ENCODE measurements around the gene WDFY2. TPM values are rescaled to one million over a fixed set of nuclear protein-coding genes. Genes with fewer than 3 reads are reported as not detected.
"Not testable (repeated sequence)": the region's sequence is repeated elsewhere in the genome, so short reads cannot be mapped to it uniquely, and the experiment has no call there.

Gene WDFY2
- total RNA-seq, 1 donor from 2014 or later: 20.7 TPM

- no peaks in the 10 kb centered on the region for H3K36me3 Mint-ChIP-seq (ENCODE audit: unreplicated experiment)
- H3K4me3 Mint-ChIP-seq (ENCODE audit: unreplicated experiment): no peak overlapping the region
- H3K27me3 Mint-ChIP-seq (ENCODE audit: unreplicated experiment): no peaks in the 10 kb centered on the region
- no peak for DNase-seq (ENCODE audit: extremely low spot score, unreplicated experiment)
- peaks cover 75% of the 10 kb centered on the region for H3K4me1 Mint-ChIP-seq (ENCODE audit: unreplicated experiment)
- no peaks in the 10 kb centered on the region for H3K9me3 Mint-ChIP-seq (ENCODE audit: unreplicated experiment)
- H3K27ac Mint-ChIP-seq (ENCODE audit: unreplicated experiment): no peak overlapping the region
- no peak for TF ChIP-seq CTCF (IDR thresholded peaks at IDR 0.05)
These were observed 3.1 kb downstream of the WDFY2 start for GRCh38 chr13:51587372-51587771.

- Mint-ChIP-seq H3K27me3 (ENCODE audit: unreplicated experiment) (no peaks in the 10 kb centered on the region), H3K36me3 (ENCODE audit: unreplicated experiment) (no peaks in the 10 kb centered on the region), H3K4me1 (ENCODE audit: unreplicated experiment) (peaks cover 79% of the 10 kb centered on the region), H3K27ac (ENCODE audit: unreplicated experiment) (peak overlapping the region; percentile 88), H3K4me3 (ENCODE audit: unreplicated experiment) (no peak overlapping the region), H3K9me3 (ENCODE audit: unreplicated experiment) (no peaks in the 10 kb centered on the region)
- no peak for DNase-seq (ENCODE audit: extremely low spot score, unreplicated experiment)
- TF ChIP-seq CTCF (IDR thresholded peaks at IDR 0.05): no peak
These were observed 4.2 kb downstream of the WDFY2 start for GRCh38 chr13:51588406-51588949.

GRCh38 chr13:51589793-51590192 is 5.5 kb downstream of the WDFY2 start:
- Mint-ChIP-seq H3K36me3 (ENCODE audit: unreplicated experiment) (no peaks in the 10 kb centered on the region), H3K4me1 (ENCODE audit: unreplicated experiment) (peaks cover 77% of the 10 kb centered on the region), H3K4me3 (ENCODE audit: unreplicated experiment) (no peak overlapping the region), H3K27ac (ENCODE audit: unreplicated experiment) (peak overlapping the region; percentile 88), H3K9me3 (ENCODE audit: unreplicated experiment) (no peaks in the 10 kb centered on the region), H3K27me3 (ENCODE audit: unreplicated experiment) (no peaks in the 10 kb centered on the region)
- TF ChIP-seq CTCF (IDR thresholded peaks at IDR 0.05): no peak
- no peak for DNase-seq (ENCODE audit: extremely low spot score, unreplicated experiment)

- TF ChIP-seq CTCF (IDR thresholded peaks at IDR 0.05): no peak
- no peaks in the 10 kb centered on the region for H3K36me3 Mint-ChIP-seq (ENCODE audit: unreplicated experiment)
- peak overlapping the region; percentile 40 for H3K4me3 Mint-ChIP-seq (ENCODE audit: unreplicated experiment)
- H3K4me1 Mint-ChIP-seq (ENCODE audit: unreplicated experiment): peaks cover 76% of the 10 kb centered on the region
- DNase-seq (ENCODE audit: extremely low spot score, unreplicated experiment): no peak
- peak overlapping the region; percentile 88 for H3K27ac Mint-ChIP-seq (ENCODE audit: unreplicated experiment)
- no peaks in the 10 kb centered on the region for H3K27me3 Mint-ChIP-seq (ENCODE audit: unreplicated experiment)
- H3K9me3 Mint-ChIP-seq (ENCODE audit: unreplicated experiment): no peaks in the 10 kb centered on the region
These were observed 6.1 kb downstream of the WDFY2 start for GRCh38 chr13:51590231-51590970.

- Mint-ChIP-seq H3K27me3 (ENCODE audit: unreplicated experiment) (no peaks in the 10 kb centered on the region), H3K36me3 (ENCODE audit: unreplicated experiment) (no peaks in the 10 kb centered on the region), H3K9me3 (ENCODE audit: unreplicated experiment) (no peaks in the 10 kb centered on the region), H3K4me1 (ENCODE audit: unreplicated experiment) (peaks cover 70% of the 10 kb centered on the region), H3K27ac (ENCODE audit: unreplicated experiment) (peak overlapping the region; percentile 88), H3K4me3 (ENCODE audit: unreplicated experiment) (peak overlapping the region; percentile 40)
- DNase-seq (ENCODE audit: extremely low spot score, unreplicated experiment): no peak
- peak; percentile 29 for TF ChIP-seq CTCF (IDR thresholded peaks at IDR 0.05)
These were observed 6.8 kb downstream of the WDFY2 start for GRCh38 chr13:51590971-51591627.

GRCh38 chr13:51591938-51592337 is 7.7 kb downstream of the WDFY2 start:
- H3K27me3 Mint-ChIP-seq (ENCODE audit: unreplicated experiment); H3K9me3 Mint-ChIP-seq (ENCODE audit: unreplicated experiment); DNase-seq (ENCODE audit: extremely low spot score, unreplicated experiment); H3K36me3 Mint-ChIP-seq (ENCODE audit: unreplicated experiment): not testable (repeated sequence)
- Mint-ChIP-seq H3K27ac (ENCODE audit: unreplicated experiment) (peak overlapping the region; percentile 88), H3K4me1 (ENCODE audit: unreplicated experiment) (peaks cover 68% of the 10 kb centered on the region), H3K4me3 (ENCODE audit: unreplicated experiment) (peak overlapping the region; percentile 40)

Data from osteocyte (in vitro differentiated cells).